CD8-positive, alpha-beta memory T cell (primary cell): ENCODE measurements around the gene ZNF771. TPM values are rescaled to one million over a fixed set of nuclear protein-coding genes. Genes with fewer than 3 reads are reported as not detected.
"Not testable (repeated sequence)": the region's sequence is repeated elsewhere in the genome, so short reads cannot be mapped to it uniquely, and the experiment has no call there.

Experiments used
- CTCF ChIA-PET: fragments of 350-600 bp; sonication (Branson Sonifier 250); formaldehyde crosslinking; loops from one replicate; lab custom pipeline; 2021; ENCODE audit warnings: antibody characterized with exemption; lab: Charles Lee
- POLR2A ChIA-PET: fragments of 350-600 bp; sonication (Branson Sonifier 250); formaldehyde crosslinking; loops from one replicate; lab custom pipeline; 2021; ENCODE audit warnings: antibody characterized with exemption; lab: Charles Lee
- DNase-seq, 5 donors: peaks; one replicate each; pipeline versions ENCODE4 v3.0.0 to v3.0.0-alpha.2; 2020 to 2022; ENCODE audit warnings: mixed read lengths in 1 of 5
- H3K27ac ChIP-seq: one replicate; pipeline ENCODE4 v1.7.0; 2013; ENCODE audit warnings: low read depth, mild to moderate bottlenecking, low read length, moderate library complexity
- H3K27me3 ChIP-seq: 2 replicates; pipeline ENCODE4 v1.7.0; 2013; ENCODE audit warnings: low read length, mild to moderate bottlenecking; ENCODE audit not compliant: insufficient read depth, poor library complexity, severe bottlenecking
- H3K36me3 ChIP-seq: 2 replicates; pipeline ENCODE4 v1.7.0; 2013; ENCODE audit warnings: mild to moderate bottlenecking, low read length, moderate library complexity; ENCODE audit not compliant: insufficient read depth
- H3K4me1 ChIP-seq: 2 replicates; pipeline ENCODE4 v1.7.0; 2013; ENCODE audit warnings: mild to moderate bottlenecking, low read length, moderate library complexity; ENCODE audit not compliant: insufficient read depth
- H3K4me3 ChIP-seq: 2 replicates; pipeline ENCODE4 v1.7.0; 2013; ENCODE audit warnings: mild to moderate bottlenecking, low read length
- H3K9me3 ChIP-seq: 2 replicates; pipeline ENCODE4 v1.7.0; 2013; ENCODE audit warnings: mild to moderate bottlenecking, low read length
- H3K27ac Mint-ChIP-seq, 8 donors: one replicate each; pipeline ENCODE4 v1.8.0; 2020 to 2021; ENCODE audit warnings: mixed read lengths in 8 of 8, mild to moderate bottlenecking in 6 of 8, inconsistent platforms in 3 of 8, moderate library complexity in 3 of 8
- H3K27me3 Mint-ChIP-seq, 2 donors: one replicate each; pipeline ENCODE4 v1.8.0; 2020 to 2021; ENCODE audit warnings: mixed read lengths in 2 of 2, mild to moderate bottlenecking in 1 of 2, moderate library complexity in 1 of 2
- H3K36me3 Mint-ChIP-seq, 3 donors: one replicate each; pipeline ENCODE4 v1.8.0; 2020 to 2021; ENCODE audit warnings: mixed read lengths in 3 of 3, inconsistent platforms in 1 of 3, mild to moderate bottlenecking in 1 of 3
- H3K4me1 Mint-ChIP-seq, 3 donors: one replicate each; pipeline ENCODE4 v1.8.0; 2020 to 2021; ENCODE audit warnings: mixed read lengths in 3 of 3, inconsistent platforms in 1 of 3, mild to moderate bottlenecking in 1 of 3
- H3K4me3 Mint-ChIP-seq, 7 donors: one replicate each; pipeline ENCODE4 v1.8.0; 2020 to 2021; ENCODE audit warnings: mixed read lengths in 7 of 7, mild to moderate bottlenecking in 6 of 7, moderate library complexity in 4 of 7, inconsistent platforms in 2 of 7
- H3K9me3 Mint-ChIP-seq, 5 donors: one replicate each; pipeline ENCODE4 v1.8.0; 2020 to 2022; ENCODE audit warnings: mixed read lengths in 5 of 5, mild to moderate bottlenecking in 3 of 5, moderate library complexity in 2 of 5, inconsistent platforms in 1 of 5
- polyA plus RNA-seq: library from polyadenylated mRNA; unstranded; fragments of 300-500 nt; fragmentation: Illumina TruSeq; gene quantifications from one replicate; pipeline ENCODE4 v1.2.3, GENCODE V29; 2021
- total RNA-seq, 2 experiments: library from RNA; stranded (reverse); gene quantifications; one replicate each; pipeline ENCODE4 v1.2.3, GENCODE V29; 2021

The ZNF771 gene
- total and polyA plus RNA-seq, 3 experiments from 2014 or later, result 6.0 to 9.8 (median 7.3) TPM

GRCh38 chr16:30395155-30395991, 12.0 kb upstream of the ZNF771 start, which contains the start of gene ZNF48:
Gene ZNF48, plus strand, starts transcription at chr16:30395420. Its CDS starts 375 bp downstream, at chr16:30395795.
- Mint-ChIP-seq H3K36me3 (peaks cover 0 to 27% (median 5%) of the 10 kb centered on the region in 3 donors), H3K4me3 (peak within 1 kb of the TSS; percentile 72 to 93 (median 89))

GRCh38 chr16:30395992-30396585, 11.3 kb upstream of the ZNF771 start:
- Mint-ChIP-seq H3K27me3 (no peaks in the 10 kb centered on the region), H3K36me3 (peaks cover 0 to 27% (median 5%) of the 10 kb centered on the region in 3 donors), H3K4me3 (peak overlapping the region; percentile 72 to 93 (median 88)), H3K4me1 (peaks cover 33 to 53% (median 36%) of the 10 kb centered on the region in 3 donors), H3K9me3 (peaks cover 0 to 2% (median 0%) of the 10 kb centered on the region in 5 donors), H3K27ac (peak overlapping the region in 7 of 8 donors; percentile 28 to 89 (median 82))
- H3K4me3 ChIP-seq, result peak overlapping the region; percentile 60
- ChIA-PET CTCF (interaction anchor here (0.5 to 3.6 kb wide), 6 partner anchors 10 to 422 kb away, joined by 3 to 19 read pairs (median 8); partner anchors contain the start of genes SEPTIN1, TAOK2 and ZNF771), POLR2A (interaction anchor here (0.7 to 1.9 kb wide), 6 partner anchors 11 to 611 kb away, joined by 3 to 24 read pairs (median 6); partner anchors contain the start of genes SEPTIN1 and ZNF771)
- no peaks in the 10 kb centered on the region for H3K36me3 ChIP-seq
- peaks cover 25% of the 10 kb centered on the region for H3K4me1 ChIP-seq
- H3K27ac ChIP-seq, result peak overlapping the region; percentile 6
- no peaks in the 10 kb centered on the region for H3K27me3 ChIP-seq
- DNase-seq, result no peak
- no peaks in the 10 kb centered on the region for H3K9me3 ChIP-seq

More at GRCh38 chr16:30395155-30395991, 12.0 kb upstream of the ZNF771 start, which contains the start of gene ZNF48:
- Histone ChIP-seq H3K27me3 (no peaks in the 10 kb centered on the region), H3K36me3 (no peaks in the 10 kb centered on the region), H3K27ac (peak within 1 kb of the TSS; percentile 52), H3K4me1 (peaks cover 25% of the 10 kb centered on the region), H3K4me3 (peak within 1 kb of the TSS; percentile 60), H3K9me3 (no peaks in the 10 kb centered on the region)
- Mint-ChIP-seq H3K27ac (peak within 1 kb of the TSS; percentile 44 to 98 (median 86)), H3K9me3 (peaks cover 0 to 2% (median 0%) of the 10 kb centered on the region in 5 donors), H3K27me3 (no peaks in the 10 kb centered on the region), H3K4me1 (peaks cover 30 to 48% (median 33%) of the 10 kb centered on the region in 3 donors)
- DNase-seq, result peak; percentile 37 to 64 (median 58)
- ChIA-PET CTCF (interaction anchor here (0.8 to 3.6 kb wide), 6 partner anchors 11 to 30 kb away, joined by 3 to 19 read pairs (median 8); partner anchors contain the start of genes SEPTIN1 and ZNF771), POLR2A (interaction anchor here (0.5 to 1.9 kb wide), 9 partner anchors 12 to 280 kb away, joined by 3 to 24 read pairs (median 3); partner anchors contain the start of genes SEPTIN1, TBC1D10B and ZNF771)

GRCh38 chr16:30396627-30397026, 10.8 kb upstream of the ZNF771 start:
- POLR2A ChIA-PET, result interaction anchor here (0.7 to 1.9 kb wide), 2 partner anchors 11 to 612 kb away, joined by 4 to 16 read pairs; partner anchors contain the start of gene ZNF771
- H3K9me3 Mint-ChIP-seq, H3K27ac ChIP-seq, H3K36me3 ChIP-seq, DNase-seq, H3K27me3 ChIP-seq, H3K27me3 Mint-ChIP-seq, H3K9me3 ChIP-seq: not testable (repeated sequence)
- Mint-ChIP-seq H3K4me1 (peaks cover 35 to 56% (median 40%) of the 10 kb centered on the region in 3 donors), H3K36me3 (peaks cover 0 to 27% (median 5%) of the 10 kb centered on the region in 3 donors), H3K4me3 (peak overlapping the region; percentile 45 to 93 (median 88)), H3K27ac (peak overlapping the region in 5 of 8 donors; percentile 32 to 82 (median 62))
- peak overlapping the region; percentile 60 for H3K4me3 ChIP-seq
- peaks cover 25% of the 10 kb centered on the region for H3K4me1 ChIP-seq
- CTCF ChIA-PET, result interaction anchor here (0.5 to 3.6 kb wide), 5 partner anchors 9 to 423 kb away, joined by 3 to 19 read pairs (median 14); partner anchors contain the start of genes SEPTIN1, TAOK2 and ZNF771

- no peak for DNase-seq
- Mint-ChIP-seq H3K36me3 (peaks cover 0 to 27% (median 5%) of the 10 kb centered on the region in 3 donors), H3K27me3 (no peaks in the 10 kb centered on the region), H3K9me3 (peaks cover 0 to 2% (median 0%) of the 10 kb centered on the region in 5 donors), H3K27ac (peak overlapping the region; percentile 32 to 94 (median 63)), H3K4me1 (peaks cover 37 to 58% (median 42%) of the 10 kb centered on the region in 3 donors), H3K4me3 (peak overlapping the region; percentile 45 to 93 (median 86))
- POLR2A ChIA-PET, result interaction anchor here (0.6 to 0.9 kb wide), 4 partner anchors 14 to 612 kb away, joined by 3 to 8 read pairs (median 4); no protein-coding TSS in a partner anchor
- CTCF ChIA-PET, result interaction anchor here (0.6 to 3.6 kb wide), 4 partner anchors 9 to 155 kb away, joined by 4 to 19 read pairs (median 16); partner anchors contain the start of genes SEPTIN1 and ZNF771
- Histone ChIP-seq H3K36me3 (no peaks in the 10 kb centered on the region), H3K27me3 (no peaks in the 10 kb centered on the region), H3K4me1 (peaks cover 25% of the 10 kb centered on the region), H3K27ac (no peak overlapping the region), H3K9me3 (no peaks in the 10 kb centered on the region), H3K4me3 (no peak overlapping the region)
Observed at GRCh38 chr16:30397056-30397455, 10.3 kb upstream of the ZNF771 start.

- CTCF ChIA-PET, result interaction anchor here (0.6 to 3.2 kb wide), 5 partner anchors 11 to 154 kb away, joined by 3 to 16 read pairs (median 4); partner anchors contain the start of genes DCTPP1 and SEPTIN1
- POLR2A ChIA-PET, result interaction anchor here (0.5 to 0.9 kb wide), 6 partner anchors 15 to 316 kb away, joined by 3 to 8 read pairs (median 4); partner anchors contain the start of gene SEPTIN1
- H3K4me3 ChIP-seq, result no peak overlapping the region
- no peak overlapping the region for H3K27ac ChIP-seq
- H3K4me1 Mint-ChIP-seq, result peaks cover 37 to 58% (median 42%) of the 10 kb centered on the region in 3 donors
- DNase-seq, result no peak
- H3K9me3 Mint-ChIP-seq, result peaks cover 0 to 2% (median 0%) of the 10 kb centered on the region in 5 donors
- H3K4me1 ChIP-seq, result peaks cover 25% of the 10 kb centered on the region
- peaks cover 0 to 27% (median 5%) of the 10 kb centered on the region in 3 donors for H3K36me3 Mint-ChIP-seq
- no peaks in the 10 kb centered on the region for H3K9me3 ChIP-seq
- H3K27ac Mint-ChIP-seq, result peak overlapping the region in 4 of 8 donors; percentile 70 to 94 (median 76)
- no peaks in the 10 kb centered on the region for H3K27me3 Mint-ChIP-seq
- H3K27me3 ChIP-seq, result no peaks in the 10 kb centered on the region
- no peaks in the 10 kb centered on the region for H3K36me3 ChIP-seq
- peak overlapping the region in 3 of 7 donors; percentile 52 to 86 (median 83) for H3K4me3 Mint-ChIP-seq
Observed at GRCh38 chr16:30397776-30398660, 9.4 kb upstream of the ZNF771 start.

- H3K27ac Mint-ChIP-seq, result peak overlapping the region in 3 of 8 donors; percentile 8 to 94 (median 88)
- no peak overlapping the region for H3K4me3 ChIP-seq
- DNase-seq, result no peak
- H3K4me3 Mint-ChIP-seq, result peak overlapping the region in 5 of 7 donors; percentile 32 to 92 (median 80)
- no peaks in the 10 kb centered on the region for H3K27me3 Mint-ChIP-seq
- CTCF ChIA-PET, result interaction anchor here (1.2 to 3.2 kb wide), 4 partner anchors 10 to 51 kb away, joined by 3 to 16 read pairs (median 7); partner anchors contain the start of genes DCTPP1 and SEPTIN1
- H3K4me1 ChIP-seq, result peaks cover 25% of the 10 kb centered on the region
- peaks cover 0 to 2% (median 0%) of the 10 kb centered on the region in 5 donors for H3K9me3 Mint-ChIP-seq
- POLR2A ChIA-PET, result interaction anchor here (0.5 to 1.2 kb wide), 4 partner anchors 11 to 28 kb away, joined by 3 to 7 read pairs (median 4); partner anchors contain the start of gene SEPTIN1
- no peaks in the 10 kb centered on the region for H3K9me3 ChIP-seq
- peaks cover 0 to 27% (median 5%) of the 10 kb centered on the region in 3 donors for H3K36me3 Mint-ChIP-seq
- no peaks in the 10 kb centered on the region for H3K36me3 ChIP-seq
- no peaks in the 10 kb centered on the region for H3K27me3 ChIP-seq
- no peak overlapping the region for H3K27ac ChIP-seq
- peaks cover 37 to 58% (median 42%) of the 10 kb centered on the region in 3 donors for H3K4me1 Mint-ChIP-seq
Observed at GRCh38 chr16:30398661-30399434, 8.6 kb upstream of the ZNF771 start.
